HUDEP-2 (cell line): Measurements from ENCODE around the gene RCOR1.
A peak's percentile ranks its signal among the peaks of the same experiment; 100 is the strongest.

Source experiments
- DNase-seq, 76 experiments: peaks; one replicate each; lab custom pipeline; 2025; ENCODE audit not compliant: unreplicated experiment in 76 of 76; lab: John Stamatoyannopoulos, UW

Gene RCOR1

GRCh38 chr14:102667703-102668102 is 75.3 kb downstream of the RCOR1 start:
- no peak for DNase-seq

DNA sequence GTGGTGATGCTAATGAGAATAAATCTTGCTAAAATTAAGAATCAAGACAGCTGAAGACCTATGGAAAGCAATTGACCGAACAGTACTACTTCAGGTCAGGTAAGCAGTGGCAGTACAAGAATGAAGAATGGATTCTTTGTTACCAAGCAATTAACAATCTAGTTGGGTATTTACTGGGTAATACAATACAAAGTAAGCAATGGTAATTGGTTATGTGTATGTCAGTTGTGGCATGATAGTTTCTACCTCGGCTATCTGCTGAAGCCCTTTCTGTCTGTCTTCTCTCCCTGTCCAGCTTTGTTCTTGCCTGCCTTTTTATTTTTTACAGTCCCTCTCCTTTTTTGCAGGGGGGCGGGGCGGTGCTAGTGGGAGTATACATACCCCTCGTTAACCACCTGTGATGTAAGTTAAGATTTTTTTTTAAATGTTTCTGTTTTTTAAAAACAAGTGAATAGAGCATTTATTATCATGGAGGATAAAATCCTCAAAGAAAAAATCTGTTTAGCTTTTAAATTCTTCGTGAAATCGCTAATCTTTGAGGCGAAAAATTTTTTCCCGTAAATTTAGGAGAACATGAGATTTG is 75.9 kb downstream of the RCOR1 start:
- no peak for DNase-seq

DNA sequence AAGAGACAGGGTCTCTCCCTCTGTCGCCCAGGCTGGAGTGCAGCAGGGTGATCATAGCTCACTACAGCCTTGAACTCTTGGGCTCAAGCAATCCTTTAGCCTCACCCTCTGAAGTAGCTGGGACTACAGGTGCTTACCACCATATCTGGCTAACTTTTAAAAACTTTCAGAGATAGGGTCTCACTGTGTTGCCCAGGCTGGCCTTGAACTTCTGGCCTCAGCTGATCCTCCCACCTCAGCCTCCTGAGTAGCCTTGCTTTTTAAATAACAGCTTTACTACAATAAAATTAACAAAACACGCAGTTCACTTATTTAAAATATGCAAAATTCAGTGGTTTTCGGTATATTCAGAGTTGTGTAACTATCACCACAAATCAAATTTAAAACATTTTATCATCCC is 79.0 kb downstream of the RCOR1 start:
- no peak for DNase-seq

GRCh38 chr14:102672410-102672960 is 80.0 kb downstream of the RCOR1 start:
- no peak for DNase-seq

DNA sequence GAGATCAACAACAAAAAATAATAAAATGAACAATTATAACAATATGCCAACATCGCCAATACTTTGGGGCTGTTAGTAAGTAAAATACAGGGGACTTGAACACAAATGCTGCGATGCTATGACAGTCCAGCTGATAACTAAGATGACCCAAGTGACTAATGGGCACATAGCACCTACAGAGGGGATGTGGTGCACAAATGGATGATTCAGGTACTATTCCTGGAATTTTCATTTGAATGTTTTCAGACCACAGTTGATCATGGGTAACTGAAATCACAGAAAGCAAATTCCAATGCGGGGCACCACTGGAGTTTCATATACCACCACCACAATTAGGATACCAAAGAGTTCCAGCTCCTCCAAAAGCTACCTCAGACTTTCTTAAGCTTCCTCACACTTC is 82.9 kb downstream of the RCOR1 start:
- DNase-seq = no peak

DNA sequence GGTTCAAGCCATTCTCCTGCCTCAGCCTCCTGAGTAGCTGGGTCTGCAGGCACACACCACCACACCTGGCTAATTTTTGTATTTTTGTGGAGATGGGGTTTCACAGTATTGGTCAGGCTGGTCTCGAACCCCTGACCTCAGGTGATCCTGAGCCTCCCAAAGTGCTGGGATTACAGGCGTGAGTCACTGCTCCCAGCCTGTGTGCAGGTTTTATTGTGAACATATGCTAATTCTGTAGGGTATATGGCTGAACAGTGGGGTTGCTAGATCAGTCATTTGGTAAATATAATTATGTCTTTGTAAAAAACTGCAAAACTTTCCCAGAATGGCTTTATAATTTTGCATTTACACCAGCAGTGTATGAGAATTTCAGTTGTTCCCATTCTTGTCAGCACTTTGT is 85.9 kb downstream of the RCOR1 start:
- DNase-seq = no peak

- no peak for DNase-seq
Measured at GRCh38 chr14:102683399-102684297, 91.2 kb downstream of the RCOR1 start.

DNA sequence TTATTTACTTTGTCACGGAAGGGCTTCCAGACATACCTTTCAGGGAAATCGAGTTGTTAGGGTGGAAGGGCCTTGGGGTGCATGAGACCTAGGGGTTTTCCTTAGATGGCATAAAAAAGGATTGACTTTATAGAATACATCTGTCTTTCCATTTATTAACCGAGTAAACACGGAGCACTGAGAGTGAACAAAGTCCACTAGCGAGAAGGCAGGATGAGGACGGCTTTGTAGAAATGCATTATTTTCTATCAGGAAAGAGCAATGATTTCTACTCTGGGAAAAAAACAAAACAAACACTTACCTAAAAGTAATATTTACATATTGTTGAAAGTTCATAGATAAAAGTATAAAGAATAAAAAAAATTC is 91.8 kb downstream of the RCOR1 start:
- no peak for DNase-seq

- no peak for DNase-seq
Measured at GRCh38 chr14:102686196-102686801, 93.8 kb downstream of the RCOR1 start.

DNA sequence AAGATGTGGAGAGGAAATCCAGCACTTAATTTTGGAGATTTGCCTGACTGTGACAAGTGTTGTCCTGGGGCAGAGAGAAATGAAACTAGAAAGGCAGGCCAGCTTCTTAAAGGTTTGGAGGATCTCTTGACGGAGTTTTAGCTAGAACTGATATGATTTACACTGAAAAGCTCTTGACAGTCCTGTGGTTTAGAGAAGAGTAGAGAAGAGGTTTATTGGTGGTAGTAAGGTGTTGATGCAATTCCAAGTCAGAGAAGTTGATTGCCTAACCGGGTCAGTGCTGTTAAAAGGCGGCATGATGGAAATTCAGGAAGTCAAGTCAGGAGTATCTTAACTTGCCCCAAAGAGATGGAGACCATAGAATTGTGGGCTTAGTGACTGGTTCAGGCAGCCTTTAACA is 95.8 kb downstream of the RCOR1 start:
- no peak for DNase-seq

DNA sequence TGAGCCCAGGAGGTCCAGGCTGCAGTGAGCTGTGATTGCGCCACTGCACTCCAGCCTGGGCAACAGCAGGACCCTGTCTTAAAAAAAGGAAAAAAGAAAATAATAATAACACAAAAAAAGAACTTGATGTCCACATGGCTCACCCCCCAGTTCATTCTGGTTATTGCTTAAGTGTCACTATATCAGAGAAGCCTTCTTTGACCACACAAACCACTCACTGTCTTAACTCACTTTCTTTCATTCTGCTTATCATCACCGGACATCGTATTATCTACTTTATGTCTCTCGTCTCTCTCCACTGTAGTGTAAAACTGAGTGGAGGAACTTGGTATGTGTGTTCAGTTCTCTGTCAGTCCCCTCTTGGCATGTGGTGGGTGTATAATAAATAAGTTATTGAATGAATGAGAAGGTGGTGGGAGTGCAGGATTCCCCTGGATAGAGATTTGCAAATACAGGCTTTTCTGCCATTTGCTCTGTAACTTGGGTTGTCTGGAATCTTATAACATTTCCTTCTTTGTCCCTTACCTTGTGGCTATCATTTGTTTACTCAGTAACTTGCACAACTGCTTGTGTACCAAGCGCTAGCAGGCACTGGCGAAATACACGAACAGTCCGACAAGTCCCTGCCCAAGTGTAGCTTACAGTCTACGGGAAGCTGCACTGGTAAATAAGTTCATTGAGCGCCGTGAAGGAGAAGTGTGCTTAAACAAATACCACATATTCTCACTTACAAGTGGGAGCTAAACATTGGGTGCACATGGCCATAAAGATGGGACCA is 98.2 kb downstream of the RCOR1 start:
- peak in 14 of 76 experiments; percentile 14 to 54 (median 26) for DNase-seq

DNA sequence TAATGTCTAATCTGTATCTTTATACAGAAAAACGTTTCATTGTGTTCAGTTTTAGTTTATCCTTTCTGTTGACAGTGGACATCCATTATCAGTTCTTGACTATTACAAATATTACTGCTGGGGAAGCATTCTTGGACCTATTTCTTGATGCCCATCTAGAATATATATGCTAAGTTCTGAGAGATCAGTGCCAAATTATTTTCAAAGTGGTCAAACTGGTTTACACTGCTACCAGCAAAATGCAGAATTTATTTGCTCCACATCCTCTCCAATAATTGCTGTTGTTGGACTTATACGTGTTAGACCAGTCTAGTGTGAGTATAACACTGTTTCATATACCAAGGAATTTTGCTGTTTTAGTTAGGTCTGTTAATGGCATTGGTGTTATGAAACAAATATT is 99.3 kb downstream of the RCOR1 start:
- DNase-seq = no peak

GRCh38 chr14:102692334-102692733 is 99.9 kb downstream of the RCOR1 start:
- DNase-seq = no peak

- no peak for DNase-seq
Measured at GRCh38 chr14:102693006-102693755, 100.7 kb downstream of the RCOR1 start.

- DNase-seq = peak in 50 of 76 experiments; percentile 4 to 73 (median 44)
Measured at GRCh38 chr14:102694530-102695166, 102.2 kb downstream of the RCOR1 start.

DNA sequence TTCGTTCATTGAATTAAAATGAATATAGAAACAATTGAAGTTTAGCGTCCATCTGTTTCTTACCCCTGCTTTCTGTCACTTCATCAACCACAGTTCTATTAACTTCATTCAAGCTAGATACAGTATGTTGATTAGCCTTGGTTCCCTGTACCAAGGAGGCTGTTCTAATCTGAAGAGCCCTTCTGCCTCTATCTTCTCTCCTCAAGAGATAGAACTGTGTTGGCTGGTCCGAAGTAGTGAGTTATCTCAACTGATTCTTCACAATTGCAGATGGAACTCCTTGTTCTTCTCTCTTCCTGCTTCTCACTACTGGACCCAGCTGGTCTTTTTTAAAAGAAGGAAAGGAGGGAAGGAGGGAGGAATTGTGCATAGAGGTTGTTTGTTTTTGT is 102.7 kb downstream of the RCOR1 start:
- peak in 25 of 76 experiments; percentile 11 to 56 (median 33) for DNase-seq

- no peak for DNase-seq
Measured at GRCh38 chr14:102696332-102696731, 103.9 kb downstream of the RCOR1 start.

GRCh38 chr14:102696856-102697495 is 104.5 kb downstream of the RCOR1 start:
- DNase-seq = peak in 4 of 76 experiments; percentile 3 to 23 (median 16)

DNA sequence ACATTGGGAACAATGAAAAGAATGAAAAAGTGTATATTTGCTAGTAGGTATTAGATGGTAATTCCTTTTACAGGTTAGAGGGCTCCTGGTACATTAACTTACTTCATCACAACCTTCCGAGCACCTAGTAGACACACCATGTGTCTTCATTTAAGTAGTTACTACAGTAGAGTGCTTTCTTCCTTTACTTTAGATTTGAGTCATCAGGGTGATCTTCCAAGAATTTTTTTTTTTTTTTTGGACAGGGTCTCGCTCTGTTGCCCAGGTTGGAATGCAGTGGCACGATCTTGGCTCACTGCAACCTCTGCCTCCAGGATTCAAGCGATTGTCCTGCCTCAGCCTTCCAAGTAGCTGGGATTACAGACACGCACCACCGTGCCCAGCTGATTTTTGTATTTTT is 105.1 kb downstream of the RCOR1 start:
- no peak for DNase-seq
